GM21528 (cell line): ENCODE results near the gene SETBP1.

Experiments
- ATAC-seq: cut with Tn5 transposase; IDR thresholded peaks from one replicate; pipeline ENCODE4 v1.9.1; 2021; ENCODE audit warnings: mild to moderate bottlenecking, moderate library complexity; ENCODE audit not compliant: unreplicated experiment, low FRiP score

The SETBP1 gene

DNA sequence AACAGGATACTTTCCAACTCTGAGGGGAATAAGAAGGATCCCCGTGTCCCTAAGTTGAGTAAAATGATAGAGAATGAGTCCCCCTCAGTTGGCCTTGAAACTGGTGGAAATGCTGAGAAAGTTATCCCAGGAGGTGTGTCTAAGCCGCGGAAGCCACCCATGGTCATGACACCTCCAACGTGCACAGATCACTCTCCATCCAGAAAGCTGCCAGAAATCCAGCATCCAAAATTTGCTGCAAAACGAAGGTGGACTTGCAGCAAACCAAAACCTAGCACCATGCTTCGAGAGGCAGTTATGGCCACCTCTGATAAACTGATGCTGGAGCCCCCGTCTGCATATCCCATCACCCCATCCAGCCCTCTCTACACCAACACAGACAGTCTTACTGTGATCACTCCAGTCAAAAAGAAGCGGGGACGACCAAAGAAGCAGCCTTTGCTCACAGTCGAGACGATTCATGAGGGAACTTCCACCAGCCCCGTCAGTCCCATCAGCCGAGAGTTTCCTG, 270.1 kb downstream of the SETBP1 start:
- ATAC-seq = no peak

- no peak for ATAC-seq
Measured at GRCh38 chr18:44951748-44952147, 271.1 kb downstream of the SETBP1 start.

GRCh38 chr18:44954257-44954656, 273.6 kb downstream of the SETBP1 start:
- no peak for ATAC-seq

- no peak for ATAC-seq
Measured at GRCh38 chr18:44955825-44956224, 275.1 kb downstream of the SETBP1 start.

- no peak for ATAC-seq
Measured at GRCh38 chr18:44957025-44957424, 276.3 kb downstream of the SETBP1 start.

DNA sequence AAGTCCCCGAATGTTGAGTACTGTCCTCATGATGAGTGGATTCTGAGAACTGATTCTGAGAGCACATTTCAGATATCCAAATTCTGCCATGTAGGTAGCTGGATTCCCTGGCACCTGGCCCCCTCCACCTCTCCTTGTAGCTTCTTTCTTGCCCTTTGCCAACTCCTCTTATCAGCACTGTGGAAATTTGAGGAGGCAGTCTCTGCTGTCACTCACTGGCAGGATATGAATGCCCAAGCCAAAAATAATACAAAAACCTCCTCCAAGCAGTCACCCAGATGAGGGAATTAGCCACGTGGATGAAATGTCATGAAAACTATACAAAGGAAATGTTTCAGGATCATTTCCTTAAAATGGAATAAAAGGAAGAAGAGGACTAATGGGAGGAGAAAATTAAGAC, 276.8 kb downstream of the SETBP1 start:
- no peak for ATAC-seq

- ATAC-seq = no peak
Measured at GRCh38 chr18:44958040-44958439, 277.4 kb downstream of the SETBP1 start.

DNA sequence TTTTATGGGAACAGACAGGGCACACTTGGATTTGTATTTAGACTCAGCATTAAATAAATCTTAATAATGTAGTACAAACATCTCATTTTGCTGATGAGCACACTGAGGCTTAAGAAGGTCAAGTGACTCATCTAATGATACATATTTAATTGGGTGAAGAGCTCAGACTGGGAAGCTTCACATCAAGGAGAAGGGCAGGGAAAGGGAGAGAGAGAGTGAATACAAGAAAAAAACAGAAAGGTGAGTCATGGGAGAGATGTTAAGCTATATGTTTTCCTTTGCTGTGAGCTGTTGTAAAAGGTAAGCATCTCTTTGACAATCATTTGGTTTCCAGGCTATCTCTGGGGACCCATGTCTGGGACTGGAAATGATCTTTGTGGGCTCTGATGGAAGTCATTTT, 277.8 kb downstream of the SETBP1 start:
- no peak for ATAC-seq

GRCh38 chr18:44959013-44959412, 278.3 kb downstream of the SETBP1 start:
- ATAC-seq = no peak

DNA sequence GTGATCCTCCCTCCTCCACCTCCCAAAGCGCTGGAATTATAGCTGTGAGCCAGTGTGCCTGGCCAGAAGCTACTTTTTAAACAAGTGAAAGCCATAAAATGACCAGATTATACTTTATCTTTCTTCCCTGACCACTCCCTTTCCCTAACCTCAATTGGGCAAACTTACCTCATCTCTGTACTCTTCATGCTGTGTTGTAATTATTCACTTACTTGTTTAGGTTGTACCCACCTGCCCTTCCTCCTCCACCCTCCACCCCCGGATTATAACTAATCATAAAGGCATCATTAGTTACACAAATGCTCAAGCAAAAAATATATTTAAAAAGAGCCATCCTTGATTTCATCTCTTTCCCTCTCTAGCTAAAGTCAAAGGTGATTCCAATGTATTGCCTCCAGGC, 279.9 kb downstream of the SETBP1 start:
- no peak for ATAC-seq

- peak; percentile 57 for ATAC-seq
Measured at GRCh38 chr18:44961288-44961995, 280.8 kb downstream of the SETBP1 start.

DNA sequence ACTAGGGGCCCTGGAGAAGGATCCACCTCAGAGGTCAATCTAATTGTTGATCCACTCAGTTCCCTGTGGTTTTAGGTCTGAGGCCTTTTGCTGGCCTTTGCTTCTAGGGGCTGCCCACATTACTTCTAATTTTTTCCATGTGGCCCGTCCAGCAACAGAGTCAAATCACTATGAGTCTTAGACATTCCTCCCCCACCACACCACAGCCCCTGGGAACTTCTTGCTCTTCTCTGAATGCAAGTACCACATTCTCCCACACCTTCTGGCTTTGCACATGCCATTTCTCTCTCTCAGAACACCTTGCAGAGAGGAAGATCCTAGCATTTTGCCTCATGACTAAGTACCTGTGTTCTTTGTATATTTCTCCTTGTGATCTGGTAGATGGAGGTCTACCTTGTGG, 286.9 kb downstream of the SETBP1 start:
- no peak for ATAC-seq

GRCh38 chr18:44968336-44968735, 287.6 kb downstream of the SETBP1 start:
- no peak for ATAC-seq

GRCh38 chr18:44969214-44969795, 288.6 kb downstream of the SETBP1 start:
- ATAC-seq = no peak

DNA sequence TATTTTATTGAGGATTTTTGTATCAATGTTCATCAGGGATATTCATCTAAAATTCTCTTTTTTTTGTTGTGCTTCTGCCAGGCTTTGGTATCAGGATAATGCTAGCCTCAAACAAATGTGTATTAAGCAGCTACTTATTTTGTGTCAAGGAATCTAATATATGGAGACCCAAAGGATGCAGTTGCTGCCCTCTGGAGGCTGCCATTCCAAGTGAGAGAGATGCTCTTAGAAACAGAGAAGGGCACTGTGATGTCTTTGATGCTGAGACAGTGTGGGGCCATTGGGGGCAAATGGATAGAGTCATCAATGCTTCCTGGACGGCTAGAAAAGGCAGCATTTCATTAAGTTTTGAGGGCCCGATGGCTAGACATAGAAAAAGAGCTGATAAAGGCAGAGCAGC, 292.6 kb downstream of the SETBP1 start:
- no peak for ATAC-seq

GRCh38 chr18:44974174-44974573, 293.5 kb downstream of the SETBP1 start:
- ATAC-seq = no peak

DNA sequence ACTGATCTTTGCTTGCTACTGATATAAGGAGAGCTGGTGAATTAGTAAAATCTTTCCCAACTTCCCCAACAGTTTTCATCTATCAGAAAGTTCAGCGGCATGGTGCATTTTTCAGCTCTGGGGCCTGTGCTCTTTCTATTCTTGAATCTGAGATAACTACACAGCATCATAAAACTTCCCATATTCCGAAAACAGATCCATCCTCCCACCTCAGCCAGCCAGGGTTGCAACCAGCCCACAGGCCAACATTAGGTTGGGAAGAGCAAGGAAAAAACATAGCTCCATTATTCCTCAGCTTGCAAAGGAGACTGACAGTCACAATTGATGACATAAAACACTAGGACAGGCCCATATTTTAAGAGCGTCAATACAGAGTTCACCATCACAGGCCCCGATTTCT, 297.2 kb downstream of the SETBP1 start:
- ATAC-seq = no peak

DNA sequence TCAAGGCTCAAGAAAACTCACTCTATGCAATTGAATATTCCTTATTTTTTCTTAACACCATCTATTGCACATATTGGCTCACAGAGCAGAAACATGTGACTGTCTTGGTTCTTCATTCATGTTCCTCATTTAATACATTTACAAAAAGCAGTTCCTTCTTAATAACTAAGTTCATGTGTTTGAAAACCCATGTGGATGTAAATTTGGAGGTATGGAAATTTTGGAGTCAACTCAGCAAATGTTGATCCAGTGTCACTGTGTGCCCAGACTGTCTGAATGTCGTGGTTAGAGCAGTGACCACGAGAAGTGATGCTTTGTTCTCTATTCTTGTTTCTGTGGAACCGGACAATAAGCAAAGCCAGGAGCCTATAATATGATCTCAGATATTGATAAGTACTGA, 299.1 kb downstream of the SETBP1 start:
- no peak for ATAC-seq

GRCh38 chr18:44981121-44981520, 300.4 kb downstream of the SETBP1 start:
- ATAC-seq = no peak

- no peak for ATAC-seq
Measured at GRCh38 chr18:44986933-44987332, 306.2 kb downstream of the SETBP1 start.

GRCh38 chr18:44987371-44987770, 306.7 kb downstream of the SETBP1 start:
- ATAC-seq = no peak
